Panc1 (cell line): ENCODE data around the gene ADAMTS2.

Source experiments
- POLR2AphosphoS5 ChIP-seq: IDR thresholded peaks from 2 replicates; pipeline ENCODE4 v1.6.1; 2012; ENCODE audit warnings: mild to moderate bottlenecking, low read depth, low read length, moderate library complexity
- TCF7L2 ChIP-seq: IDR thresholded peaks from 2 replicates; pipeline ENCODE4 v1.6.1; 2011; ENCODE audit warnings: mild to moderate bottlenecking, low read depth, low read length, inconsistent platforms
- TF ChIP-seq, protein P1 (sequence below): fragments of 450-650 bp; IDR thresholded peaks from 2 replicates; pipeline ENCODE4 v1.5.1; 2017; ENCODE audit warnings: mild to moderate bottlenecking

- TF ChIP-seq POLR2AphosphoS5: no peak
- TF ChIP-seq, protein P1, sequence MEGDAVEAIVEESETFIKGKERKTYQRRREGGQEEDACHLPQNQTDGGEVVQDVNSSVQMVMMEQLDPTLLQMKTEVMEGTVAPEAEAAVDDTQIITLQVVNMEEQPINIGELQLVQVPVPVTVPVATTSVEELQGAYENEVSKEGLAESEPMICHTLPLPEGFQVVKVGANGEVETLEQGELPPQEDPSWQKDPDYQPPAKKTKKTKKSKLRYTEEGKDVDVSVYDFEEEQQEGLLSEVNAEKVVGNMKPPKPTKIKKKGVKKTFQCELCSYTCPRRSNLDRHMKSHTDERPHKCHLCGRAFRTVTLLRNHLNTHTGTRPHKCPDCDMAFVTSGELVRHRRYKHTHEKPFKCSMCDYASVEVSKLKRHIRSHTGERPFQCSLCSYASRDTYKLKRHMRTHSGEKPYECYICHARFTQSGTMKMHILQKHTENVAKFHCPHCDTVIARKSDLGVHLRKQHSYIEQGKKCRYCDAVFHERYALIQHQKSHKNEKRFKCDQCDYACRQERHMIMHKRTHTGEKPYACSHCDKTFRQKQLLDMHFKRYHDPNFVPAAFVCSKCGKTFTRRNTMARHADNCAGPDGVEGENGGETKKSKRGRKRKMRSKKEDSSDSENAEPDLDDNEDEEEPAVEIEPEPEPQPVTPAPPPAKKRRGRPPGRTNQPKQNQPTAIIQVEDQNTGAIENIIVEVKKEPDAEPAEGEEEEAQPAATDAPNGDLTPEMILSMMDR: no peak
- no peak for TF ChIP-seq TCF7L2
Observed at GRCh38 chr5:179165421-179166170, 179.7 kb downstream of the ADAMTS2 start.
